Stomach (tissue), 4 donors: ENCODE data around the gene PTGS1.

Experiments
- POLR2AphosphoS5 ChIP-seq, 3 donors: sonication (generic); formaldehyde crosslinking; IDR thresholded peaks; one replicate each; pipeline ENCODE4 v1.6.1; 2016; ENCODE audit warnings: antibody characterized with exemption in 3 of 3
- TF ChIP-seq, protein P1 (sequence below), 7 experiments: fragments of 450-650 bp in 4 of 7; fragments of 200-600 bp in 3 of 7; sonication (generic) in 3 of 7; IDR thresholded peaks; one replicate each; pipeline ENCODE4 v1.5.1; 2016 to 2019; ENCODE audit warnings: antibody characterized with exemption in 7 of 7, control low read depth in 2 of 7, mild to moderate bottlenecking in 1 of 7

DNA sequence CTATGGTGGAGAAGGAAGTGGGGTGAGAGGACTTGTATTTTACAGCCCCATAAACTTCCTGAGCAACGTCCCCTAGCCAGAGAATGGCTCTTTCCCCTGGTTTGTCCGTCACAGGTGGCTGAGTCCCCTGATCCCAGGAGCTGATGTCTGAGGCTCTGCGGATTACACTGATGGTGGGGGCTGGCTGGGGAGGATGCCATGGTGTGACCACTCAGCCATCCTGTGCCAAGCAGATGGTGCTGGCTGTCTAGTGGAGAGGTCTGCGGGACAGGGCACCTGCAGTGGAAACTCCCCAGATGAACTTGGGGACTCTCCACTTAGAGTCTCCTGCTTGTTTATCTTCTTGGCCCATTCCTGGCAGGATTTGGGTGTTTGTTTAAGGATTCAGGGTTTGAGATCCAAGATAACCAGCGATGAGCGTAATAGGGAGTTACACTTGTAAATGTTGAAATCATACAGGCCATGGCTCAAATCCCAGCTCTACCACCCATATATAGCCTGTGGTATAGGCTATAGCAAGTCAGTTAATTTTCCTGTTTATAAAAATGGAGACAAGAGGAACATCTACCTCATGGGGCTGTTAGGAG, 4.7 kb upstream of the PTGS1 start:
- TF ChIP-seq, protein P1, sequence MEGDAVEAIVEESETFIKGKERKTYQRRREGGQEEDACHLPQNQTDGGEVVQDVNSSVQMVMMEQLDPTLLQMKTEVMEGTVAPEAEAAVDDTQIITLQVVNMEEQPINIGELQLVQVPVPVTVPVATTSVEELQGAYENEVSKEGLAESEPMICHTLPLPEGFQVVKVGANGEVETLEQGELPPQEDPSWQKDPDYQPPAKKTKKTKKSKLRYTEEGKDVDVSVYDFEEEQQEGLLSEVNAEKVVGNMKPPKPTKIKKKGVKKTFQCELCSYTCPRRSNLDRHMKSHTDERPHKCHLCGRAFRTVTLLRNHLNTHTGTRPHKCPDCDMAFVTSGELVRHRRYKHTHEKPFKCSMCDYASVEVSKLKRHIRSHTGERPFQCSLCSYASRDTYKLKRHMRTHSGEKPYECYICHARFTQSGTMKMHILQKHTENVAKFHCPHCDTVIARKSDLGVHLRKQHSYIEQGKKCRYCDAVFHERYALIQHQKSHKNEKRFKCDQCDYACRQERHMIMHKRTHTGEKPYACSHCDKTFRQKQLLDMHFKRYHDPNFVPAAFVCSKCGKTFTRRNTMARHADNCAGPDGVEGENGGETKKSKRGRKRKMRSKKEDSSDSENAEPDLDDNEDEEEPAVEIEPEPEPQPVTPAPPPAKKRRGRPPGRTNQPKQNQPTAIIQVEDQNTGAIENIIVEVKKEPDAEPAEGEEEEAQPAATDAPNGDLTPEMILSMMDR (IDR thresholded peaks at IDR 0.05) = no peak
- no peak for TF ChIP-seq POLR2AphosphoS5 (IDR thresholded peaks at IDR 0.05)
